ENCODE data around the gene RNLS.
"Not testable (repeated sequence)": the region's sequence is repeated elsewhere in the genome, so short reads cannot be mapped to it uniquely, and the experiment has no call there.

RNLS gene

GRCh38 chr10:88343761-88344484 is 239.2 kb downstream of the RNLS start:
- no peak for DNase-seq (ENCODE audit: low read depth)

GRCh38 chr10:88342733-88343310 is 240.3 kb downstream of the RNLS start:
- no peak for DNase-seq (ENCODE audit: low read depth)

GRCh38 chr10:88337134-88337533 is 246.0 kb downstream of the RNLS start:
- no peak for DNase-seq (ENCODE audit: low read depth)

GRCh38 chr10:88336334-88336733 is 246.8 kb downstream of the RNLS start:
- DNase-seq (ENCODE audit: low read depth) = no peak

- no peak for DNase-seq (ENCODE audit: low read depth)
Observed at GRCh38 chr10:88333248-88333630, 249.9 kb downstream of the RNLS start.

GRCh38 chr10:88332503-88333247 is 250.4 kb downstream of the RNLS start:
- no peak for DNase-seq (ENCODE audit: low read depth)

- no peak for DNase-seq (ENCODE audit: low read depth)
Observed at GRCh38 chr10:88330174-88330573, 252.9 kb downstream of the RNLS start.

GRCh38 chr10:88322324-88323063 is 260.6 kb downstream of the RNLS start:
- DNase-seq (ENCODE audit: low read depth) = no peak

- DNase-seq (ENCODE audit: low read depth) = no peak
Observed at GRCh38 chr10:88319960-88320517, 263.1 kb downstream of the RNLS start.

GRCh38 chr10:88318803-88319202 is 264.3 kb downstream of the RNLS start:
- DNase-seq (ENCODE audit: low read depth) = no peak

- DNase-seq (ENCODE audit: low read depth) = no peak
Observed at GRCh38 chr10:88317099-88317498, 266.0 kb downstream of the RNLS start.

GRCh38 chr10:88316292-88316861 is 266.7 kb downstream of the RNLS start:
- no peak for DNase-seq (ENCODE audit: low read depth)

- no peak for DNase-seq (ENCODE audit: low read depth)
Observed at GRCh38 chr10:88315755-88316154, 267.4 kb downstream of the RNLS start.

- DNase-seq (ENCODE audit: low read depth) = no peak
Observed at GRCh38 chr10:88314362-88314761, 268.8 kb downstream of the RNLS start.

- DNase-seq (ENCODE audit: low read depth) = no peak
Observed at GRCh38 chr10:88313878-88314277, 269.2 kb downstream of the RNLS start.

- no peak for DNase-seq (ENCODE audit: low read depth)
Observed at GRCh38 chr10:88312855-88313254, 270.3 kb downstream of the RNLS start.

- DNase-seq (ENCODE audit: low read depth) = no peak
Observed at GRCh38 chr10:88311264-88311663, 271.9 kb downstream of the RNLS start.

GRCh38 chr10:88309365-88309764 is 273.8 kb downstream of the RNLS start:
- no peak for DNase-seq (ENCODE audit: low read depth)

GRCh38 chr10:88308361-88308760 is 274.8 kb downstream of the RNLS start:
- DNase-seq (ENCODE audit: low read depth) = not testable (repeated sequence)

- no peak for DNase-seq (ENCODE audit: low read depth)
Observed at GRCh38 chr10:88299787-88300186, 283.3 kb downstream of the RNLS start.

GRCh38 chr10:88297103-88297502 is 286.0 kb downstream of the RNLS start:
- DNase-seq (ENCODE audit: low read depth) = no peak

Data from T-helper 22 cell (primary cell).